GM21723 (cell line): ENCODE results near the gene PPP2R5D.

ENCODE experiments used
- ATAC-seq: cut with Tn5 transposase; IDR thresholded peaks from one replicate; pipeline ENCODE4 v1.9.1; 2021; ENCODE audit warnings: mild to moderate bottlenecking, moderate library complexity; ENCODE audit not compliant: unreplicated experiment

The PPP2R5D gene

GRCh38 chr6:42963179-42963854 is 21.1 kb upstream of the PPP2R5D start:
- ATAC-seq = no peak

- ATAC-seq = no peak
Observed at GRCh38 chr6:42963855-42964605, 20.3 kb upstream of the PPP2R5D start.

GRCh38 chr6:42966571-42966970 is 17.8 kb upstream of the PPP2R5D start:
- no peak for ATAC-seq

GRCh38 chr6:42967228-42967627 is 17.1 kb upstream of the PPP2R5D start:
- no peak for ATAC-seq

- ATAC-seq = no peak
Observed at GRCh38 chr6:42968126-42968701, 16.2 kb upstream of the PPP2R5D start.

GRCh38 chr6:42968783-42969182 is 15.6 kb upstream of the PPP2R5D start:
- no peak for ATAC-seq

GRCh38 chr6:42969431-42969830 is 14.9 kb upstream of the PPP2R5D start:
- no peak for ATAC-seq

GRCh38 chr6:42969934-42970333 is 14.4 kb upstream of the PPP2R5D start:
- no peak for ATAC-seq

GRCh38 chr6:42970871-42971612 is 13.3 kb upstream of the PPP2R5D start:
- ATAC-seq = no peak

- ATAC-seq = no peak
Observed at GRCh38 chr6:42971746-42972327, 12.5 kb upstream of the PPP2R5D start.

GRCh38 chr6:42973926-42974325 is 10.4 kb upstream of the PPP2R5D start:
- ATAC-seq = no peak

- no peak for ATAC-seq
Observed at GRCh38 chr6:42974919-42975505, 9.4 kb upstream of the PPP2R5D start.

GRCh38 chr6:42978487-42978838 is 5.9 kb upstream of the PPP2R5D start:
- peak; percentile 26 for ATAC-seq

GRCh38 chr6:42978839-42979522 is 5.4 kb upstream of the PPP2R5D start, which contains the start of gene PEX6:
PEX6 (minus strand) TSS chr6:42979181; CDS start chr6:42979150, 31 bp downstream.
- peak; percentile 92 for ATAC-seq

- peak; percentile 10 for ATAC-seq
Observed at GRCh38 chr6:42979523-42980177, 4.7 kb upstream of the PPP2R5D start.

- ATAC-seq = no peak
Observed at GRCh38 chr6:42981836-42982235, 2.5 kb upstream of the PPP2R5D start.

GRCh38 chr6:42984924-42985475 is 630 bp downstream of the PPP2R5D start:
- ATAC-seq = no peak

GRCh38 chr6:42987533-42988451 is 3.4 kb downstream of the PPP2R5D start:
- no peak for ATAC-seq
